ENCODE data around the gene ACP7. TPM values are rescaled to one million over a fixed set of nuclear protein-coding genes. Genes with fewer than 3 reads are reported as not detected.

The ACP7 gene
- total RNA-seq, 4 donors from 2014 or later: 20.8 to 46.5 (median 29.0) TPM

- TF ChIP-seq CTCF (IDR thresholded peaks at IDR 0.05) (no peak), POLR2A (IDR thresholded peaks at IDR 0.05) (no peak)
- no peak overlapping the region for H3K4me3 ChIP-seq (ENCODE audit: low read depth, poor library complexity, severe bottlenecking)
- WGBS, 2 donors: 38 to 39% methylated on average over 10 to 11 of the region's 11 CpGs
- peak in 1 of 2 donors; percentile 50 for DNase-seq (ENCODE audit: low spot score in 2 of 2)
- intact Hi-C loops (cut with DNase I; ENCODE audit: low total_unique reads): no loop called here
Observed at GRCh38 chr19:39154629-39155100, 70.5 kb downstream of the ACP7 start.

- no peak for DNase-seq (ENCODE audit: low spot score in 2 of 2)
- H3K4me3 ChIP-seq (ENCODE audit: low read depth, poor library complexity, severe bottlenecking): no peak overlapping the region
- intact Hi-C loops (cut with DNase I; ENCODE audit: low total_unique reads): no loop called here
- WGBS, 2 donors: 56 to 61% methylated on average over 9 to 11 of the region's 11 CpGs
- TF ChIP-seq CTCF (IDR thresholded peaks at IDR 0.05) (no peak), POLR2A (IDR thresholded peaks at IDR 0.05) (no peak)
Observed at GRCh38 chr19:39155114-39155700, 71.0 kb downstream of the ACP7 start.

DNA sequence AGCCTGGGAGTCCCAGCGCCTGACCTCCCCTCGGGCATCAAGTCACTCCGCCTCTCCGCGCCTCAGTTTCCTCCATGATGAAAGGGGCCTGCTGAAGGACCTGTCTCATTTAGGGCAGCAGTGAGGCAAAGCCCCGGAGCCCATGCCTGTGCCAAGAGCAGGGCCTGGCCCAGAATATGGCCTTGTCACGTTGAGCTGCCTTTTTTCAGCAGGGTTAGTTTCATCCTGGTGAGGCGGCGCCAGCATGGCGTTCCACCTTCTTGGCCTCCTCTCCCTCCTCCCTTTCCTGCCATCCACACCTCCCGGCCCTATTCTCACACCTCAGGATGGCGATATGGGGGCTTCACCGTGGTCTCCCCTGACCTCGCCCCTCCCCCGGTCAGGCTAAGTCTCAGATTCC lies 71.6 kb downstream of the ACP7 start:
- DNase-seq (ENCODE audit: low spot score in 2 of 2): no peak
- 57 to 69% methylated on average over 15 of the region's 15 CpGs for WGBS, 2 donors
- intact Hi-C loops (cut with DNase I; ENCODE audit: low total_unique reads): no loop called here
- TF ChIP-seq CTCF (IDR thresholded peaks at IDR 0.05): no peak
- no peak for TF ChIP-seq POLR2A (IDR thresholded peaks at IDR 0.05)
- no peak overlapping the region for H3K4me3 ChIP-seq (ENCODE audit: low read depth, poor library complexity, severe bottlenecking)

- TF ChIP-seq CTCF (IDR thresholded peaks at IDR 0.05) (no peak), POLR2A (IDR thresholded peaks at IDR 0.05) (no peak)
- no peak overlapping the region for H3K4me3 ChIP-seq (ENCODE audit: low read depth, poor library complexity, severe bottlenecking)
- 47 to 60% methylated on average over 9 to 21 of the region's 24 CpGs for WGBS, 2 donors
- DNase-seq (ENCODE audit: low spot score in 2 of 2): no peak
- intact Hi-C loops (cut with DNase I; ENCODE audit: low total_unique reads): no loop called here
Observed at GRCh38 chr19:39156326-39157230, 72.4 kb downstream of the ACP7 start.

DNA sequence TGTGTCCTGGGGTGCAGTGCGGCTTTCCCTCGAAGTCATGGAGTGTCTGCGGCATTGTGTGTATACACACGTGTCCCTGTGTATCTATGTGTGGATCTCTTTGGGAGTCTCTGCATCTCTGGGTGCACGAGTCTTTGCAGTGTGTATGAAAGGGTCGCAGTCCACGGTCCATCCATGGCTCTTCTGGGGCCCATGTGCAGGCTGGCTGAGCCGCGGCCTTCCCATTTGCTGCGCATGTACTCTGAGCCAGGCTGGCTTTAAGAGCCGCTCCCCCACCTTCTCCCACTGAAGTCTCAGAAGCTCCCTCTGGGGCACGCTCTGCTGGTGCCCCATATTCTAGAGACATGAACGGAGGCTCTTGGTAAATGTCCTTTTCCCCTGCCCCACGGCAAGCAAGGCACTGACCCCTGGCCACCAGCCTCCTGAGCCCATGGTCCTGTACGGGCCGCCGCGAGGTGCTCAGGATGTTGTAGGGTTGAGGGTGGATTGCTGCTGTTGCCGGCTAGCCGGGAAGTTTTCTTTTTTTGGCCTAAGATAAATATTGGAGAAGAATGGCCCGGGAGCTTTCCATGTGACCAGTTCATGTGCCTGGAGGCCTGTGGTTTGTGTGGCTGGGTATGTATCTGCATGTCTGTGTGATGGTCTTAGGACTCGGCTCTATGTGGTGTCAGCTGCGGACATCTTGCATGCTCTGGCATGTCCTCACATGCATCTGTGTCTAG lies 73.3 kb downstream of the ACP7 start:
- no peak for DNase-seq (ENCODE audit: low spot score in 2 of 2)
- WGBS, 2 donors: 70 to 76% methylated on average over 23 of the region's 23 CpGs
- intact Hi-C loops (cut with DNase I; ENCODE audit: low total_unique reads): no loop called here
- TF ChIP-seq CTCF (IDR thresholded peaks at IDR 0.05) (no peak), POLR2A (IDR thresholded peaks at IDR 0.05) (no peak)
- H3K4me3 ChIP-seq (ENCODE audit: low read depth, poor library complexity, severe bottlenecking): no peak overlapping the region

Data from lower leg skin (tissue), 4 donors.